HG03354 (cell line): ENCODE results near the gene TNFRSF19.
A peak's percentile ranks its signal among the peaks of the same experiment; 100 is the strongest.
"Not testable (repeated sequence)": the region's sequence is repeated elsewhere in the genome, so short reads cannot be mapped to it uniquely, and the experiment has no call there.

Experiments used
- ATAC-seq: cut with Tn5 transposase; IDR thresholded peaks from one replicate; pipeline ENCODE4 v1.9.1; 2021; ENCODE audit warnings: mild to moderate bottlenecking; ENCODE audit not compliant: unreplicated experiment, poor library complexity, severe bottlenecking

TNFRSF19 gene

DNA sequence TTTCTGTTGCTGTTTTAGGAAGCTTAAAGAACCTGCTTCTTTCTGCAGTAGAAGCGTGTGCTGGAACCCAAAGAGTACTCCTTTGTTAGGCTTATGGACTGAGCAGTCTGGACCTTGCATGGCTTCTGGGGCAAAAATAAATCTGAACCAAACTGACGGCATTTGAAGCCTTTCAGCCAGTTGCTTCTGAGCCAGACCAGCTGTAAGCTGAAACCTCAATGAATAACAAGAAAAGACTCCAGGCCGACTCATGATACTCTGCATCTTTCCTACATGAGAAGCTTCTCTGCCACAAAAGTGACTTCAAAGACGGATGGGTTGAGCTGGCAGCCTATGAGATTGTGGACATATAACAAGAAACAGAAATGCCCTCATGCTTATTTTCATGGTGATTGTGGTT, 103.1 kb downstream of the TNFRSF19 start:
- ATAC-seq, result no peak

DNA sequence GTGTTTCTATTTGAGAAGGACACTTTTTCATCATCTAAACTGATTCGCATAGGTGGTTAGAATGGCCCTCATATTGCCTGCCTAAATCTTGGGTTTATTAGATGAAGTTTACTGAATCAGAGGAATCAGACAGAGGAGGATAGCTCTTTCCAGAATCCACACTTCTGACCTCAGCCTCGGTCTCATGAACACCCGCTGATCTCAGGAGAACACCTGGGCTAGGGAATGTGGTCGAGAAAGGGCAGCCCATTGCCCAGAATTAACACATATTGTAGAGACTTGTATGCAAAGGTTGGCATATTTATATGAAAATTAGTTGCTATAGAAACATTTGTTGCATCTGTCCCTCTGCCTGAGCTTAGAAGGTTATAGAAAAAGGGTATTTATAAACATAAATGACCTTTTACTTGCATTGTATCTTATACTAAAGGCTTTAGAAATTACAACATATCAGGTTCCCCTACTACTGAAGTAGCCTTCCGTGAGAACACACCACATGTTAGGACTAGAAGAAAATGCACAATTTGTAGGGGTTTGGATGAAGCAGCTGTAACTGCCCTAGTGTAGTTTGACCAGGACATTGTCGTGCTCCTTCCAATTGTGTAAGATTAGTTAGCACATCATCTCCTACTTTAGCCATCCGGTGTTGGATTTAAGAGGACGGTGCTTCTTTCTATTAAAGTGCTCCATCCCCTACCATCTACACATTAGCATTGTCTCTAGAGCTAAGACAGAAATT, 103.8 kb downstream of the TNFRSF19 start:
- no peak for ATAC-seq

DNA sequence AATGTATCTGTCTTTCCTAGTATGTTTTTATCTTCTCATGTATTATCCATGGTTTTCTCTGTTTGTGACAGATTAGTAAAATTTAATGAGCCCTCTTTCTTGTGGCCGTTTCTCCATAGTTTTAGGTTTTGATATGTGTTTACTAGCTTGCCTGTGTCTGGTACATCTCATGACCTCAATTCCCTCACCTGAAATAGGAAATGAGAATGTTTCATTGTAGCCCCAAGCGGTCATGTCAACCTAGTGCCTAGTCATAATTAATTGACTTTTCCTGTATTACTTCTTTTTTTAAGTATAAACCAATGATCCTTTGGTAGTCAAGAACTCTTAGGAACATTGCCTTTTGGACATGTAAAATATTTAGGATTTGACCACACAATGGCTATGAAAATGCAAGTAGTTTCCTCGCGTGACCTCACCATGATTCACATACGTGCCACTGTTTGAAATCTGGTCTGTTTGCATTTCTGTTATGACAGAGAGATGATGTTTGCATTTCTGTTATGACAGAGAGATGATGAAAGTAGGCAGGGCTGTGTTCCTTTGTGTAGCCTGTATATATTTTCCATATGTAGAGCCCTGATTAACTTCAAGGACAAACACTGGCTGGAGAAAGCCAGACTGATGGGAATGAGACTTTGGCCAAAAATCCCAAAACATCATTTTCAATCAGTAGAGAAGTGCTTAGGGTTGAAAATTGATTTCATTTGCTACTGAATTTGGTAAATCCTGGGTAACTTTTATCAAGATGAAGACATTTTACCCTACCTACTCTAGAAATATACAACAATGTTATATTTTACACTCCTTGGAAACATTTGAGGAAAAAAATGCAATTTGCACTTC, 104.8 kb downstream of the TNFRSF19 start:
- no peak for ATAC-seq

DNA sequence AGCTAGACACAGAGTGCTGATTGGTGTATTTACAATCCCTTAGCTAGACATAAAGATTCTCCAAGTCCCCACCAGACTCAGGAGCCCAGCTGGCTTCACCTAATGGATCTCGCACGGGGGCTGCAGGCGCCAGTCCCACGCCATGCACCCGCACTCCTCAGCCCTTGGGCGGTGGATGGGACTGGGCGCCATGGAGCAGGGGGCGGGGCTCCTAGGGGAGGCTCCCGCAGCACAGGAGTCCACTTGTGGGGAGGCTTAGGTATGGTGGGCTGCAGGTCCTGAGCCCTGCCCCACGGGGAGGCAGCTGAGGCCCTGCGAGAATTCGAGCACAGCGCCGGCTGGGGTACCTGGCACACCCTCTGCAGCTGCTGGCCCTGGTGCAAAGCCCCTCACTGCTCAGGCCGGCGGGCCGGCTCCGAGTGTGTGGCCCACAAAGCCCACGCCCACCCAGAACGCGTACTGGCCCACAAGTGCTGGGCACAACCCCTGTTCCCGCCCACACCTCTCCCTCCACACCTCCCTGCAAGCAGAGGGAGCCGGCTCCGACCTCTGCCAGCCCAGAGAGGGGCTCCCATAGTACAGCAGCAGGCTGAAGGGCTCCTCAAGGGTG, 107.6 kb downstream of the TNFRSF19 start:
- ATAC-seq, result not testable (repeated sequence)

DNA sequence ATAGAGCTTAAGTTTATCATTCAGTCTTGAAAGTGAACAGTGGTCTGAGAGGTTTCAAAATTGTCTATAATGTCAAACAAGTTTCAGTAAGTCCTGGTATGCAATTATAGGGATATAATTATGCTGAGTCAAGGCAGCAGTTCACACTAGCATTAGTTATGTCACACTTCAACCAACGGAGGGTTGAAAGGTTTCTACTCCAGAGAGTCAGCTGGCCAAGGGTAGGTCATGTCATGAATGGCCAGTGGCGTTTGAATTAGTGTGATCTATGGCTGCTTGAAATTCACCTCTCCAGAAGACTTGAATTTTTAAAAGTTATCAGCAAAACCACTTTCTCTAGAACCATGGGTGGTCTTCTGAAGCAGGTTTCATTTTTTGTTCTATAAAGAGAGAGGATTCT, 108.6 kb downstream of the TNFRSF19 start:
- no peak for ATAC-seq

DNA sequence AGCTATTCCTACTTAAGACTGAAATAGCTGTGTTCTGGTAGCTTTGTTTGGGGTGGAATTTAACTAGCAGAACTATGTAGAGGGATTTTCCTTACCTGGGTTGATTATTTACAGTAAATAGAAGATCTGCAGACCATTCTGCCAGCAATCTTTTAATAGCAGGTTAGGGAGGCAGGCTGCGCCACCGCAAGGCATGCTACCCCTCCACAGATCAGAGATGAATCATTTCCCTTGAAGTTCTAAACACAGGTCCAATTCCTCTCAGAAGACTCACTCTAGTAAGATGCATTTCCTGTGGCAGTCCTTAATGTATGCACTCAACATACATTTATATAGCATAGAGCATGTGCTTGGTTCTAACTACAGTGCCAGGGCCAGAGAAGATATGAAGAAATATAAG, 109.0 kb downstream of the TNFRSF19 start:
- no peak for ATAC-seq

DNA sequence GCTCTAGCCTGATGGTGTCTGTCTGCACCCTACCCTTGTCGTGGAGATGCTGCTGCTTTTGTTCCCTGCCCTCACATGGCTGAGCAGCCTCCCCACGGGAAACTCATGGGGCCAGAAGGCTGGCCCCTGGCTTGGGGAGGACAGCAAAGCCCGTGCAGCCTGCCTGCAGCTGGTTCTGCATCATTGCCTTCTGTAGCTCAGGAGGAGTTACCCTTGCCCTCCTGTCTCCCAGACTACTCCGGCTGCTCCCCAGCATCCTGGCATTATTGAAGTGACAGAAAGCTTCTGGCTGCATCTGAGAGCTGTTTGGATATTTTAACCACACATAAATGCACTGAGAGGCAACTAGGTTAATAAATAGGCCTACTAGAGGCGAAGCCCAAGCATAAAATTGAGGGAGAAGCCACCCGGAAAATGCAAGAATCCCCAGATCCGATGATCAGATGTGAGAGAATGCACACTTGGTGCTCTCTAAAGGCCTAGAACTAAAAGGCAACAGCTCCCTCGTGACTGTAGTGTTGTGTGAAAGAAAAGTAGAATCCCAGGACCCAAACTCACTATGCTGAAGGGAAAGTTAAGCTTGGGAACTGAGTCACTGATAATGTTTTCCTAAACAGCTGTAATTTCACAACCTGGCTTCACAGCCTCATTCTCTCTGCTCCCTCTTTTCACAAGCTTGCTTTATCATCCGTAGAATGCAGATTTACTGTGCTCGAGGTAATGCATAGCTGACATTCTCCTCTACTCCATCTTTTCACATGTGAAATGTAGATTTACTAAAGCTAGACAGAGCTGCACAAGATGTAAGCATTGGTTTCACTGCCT, 110.8 kb downstream of the TNFRSF19 start:
- ATAC-seq, result no peak

DNA sequence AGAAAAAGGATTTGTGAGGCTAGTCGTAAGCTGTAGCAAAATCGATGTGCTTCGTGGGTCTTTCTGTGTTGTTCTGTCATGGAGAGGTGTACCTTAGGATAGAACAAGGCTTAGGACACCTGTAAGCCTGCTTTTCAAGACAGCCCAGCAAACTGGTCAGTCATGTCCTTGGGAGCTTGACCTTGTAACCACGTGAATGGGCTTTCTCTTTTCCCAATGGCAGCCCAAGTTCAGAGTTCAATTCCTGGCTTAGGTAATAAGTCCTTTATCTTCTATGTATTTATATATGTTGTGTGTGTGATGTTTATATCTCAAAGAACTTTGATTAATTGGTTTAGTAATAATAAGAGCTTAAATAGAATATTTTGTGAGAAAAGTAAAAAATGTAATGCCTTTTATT, 112.9 kb downstream of the TNFRSF19 start:
- ATAC-seq, result no peak

DNA sequence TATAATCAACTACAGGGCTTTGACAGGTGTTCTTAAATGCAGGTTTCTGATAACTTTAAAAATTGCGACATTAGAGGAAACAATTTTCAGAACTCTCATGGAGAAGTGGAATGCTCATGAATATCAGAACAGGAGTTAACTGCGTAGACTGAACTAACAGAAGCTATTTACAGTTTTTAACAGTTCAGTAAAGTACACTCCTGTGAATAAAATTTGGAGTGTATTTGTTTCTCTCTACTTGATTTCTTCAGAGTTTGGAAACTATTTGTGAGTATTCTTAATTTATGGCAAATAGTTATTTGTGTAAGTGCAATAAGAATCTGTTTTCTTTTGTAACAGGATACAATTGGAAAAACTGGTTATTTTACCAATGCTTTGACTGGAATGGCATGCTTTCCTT, 114.4 kb downstream of the TNFRSF19 start:
- no peak for ATAC-seq

DNA sequence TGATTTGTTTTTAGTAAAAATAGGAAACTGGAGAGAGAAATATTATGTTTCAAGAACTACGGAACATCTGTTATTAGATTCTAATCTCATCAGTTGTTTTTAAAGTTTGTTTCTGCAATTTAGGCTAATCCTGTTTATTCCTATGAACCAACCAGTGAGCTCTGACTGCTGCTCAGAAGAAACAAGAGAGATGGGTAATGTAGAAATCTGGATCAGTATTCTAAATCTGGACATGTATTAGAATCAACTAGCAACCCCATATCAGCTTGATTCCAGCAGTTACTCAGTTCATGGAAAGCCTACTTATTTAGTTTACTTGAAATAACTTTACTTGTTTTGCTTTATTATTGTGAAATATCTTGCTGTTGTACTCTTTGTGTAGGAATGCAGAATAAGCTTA, 115.2 kb downstream of the TNFRSF19 start:
- ATAC-seq, result no peak

DNA sequence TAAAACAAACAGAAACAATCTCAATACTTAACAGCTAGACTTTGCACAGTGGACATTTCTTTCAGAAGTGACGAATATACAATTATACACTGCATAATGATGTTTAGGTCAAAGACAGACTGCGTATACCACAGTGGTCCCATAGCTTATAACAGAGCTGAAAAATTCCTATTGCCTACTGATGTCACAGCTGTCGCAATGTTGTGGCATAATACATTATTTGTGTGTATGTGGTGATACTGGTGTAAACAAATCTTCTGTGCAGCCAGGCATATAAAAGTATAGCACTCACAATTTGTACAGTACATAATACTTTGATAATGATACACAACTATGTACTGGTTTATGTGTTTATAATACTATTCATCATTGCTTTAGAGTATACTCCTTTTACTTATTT, 116.7 kb downstream of the TNFRSF19 start:
- no peak for ATAC-seq

DNA sequence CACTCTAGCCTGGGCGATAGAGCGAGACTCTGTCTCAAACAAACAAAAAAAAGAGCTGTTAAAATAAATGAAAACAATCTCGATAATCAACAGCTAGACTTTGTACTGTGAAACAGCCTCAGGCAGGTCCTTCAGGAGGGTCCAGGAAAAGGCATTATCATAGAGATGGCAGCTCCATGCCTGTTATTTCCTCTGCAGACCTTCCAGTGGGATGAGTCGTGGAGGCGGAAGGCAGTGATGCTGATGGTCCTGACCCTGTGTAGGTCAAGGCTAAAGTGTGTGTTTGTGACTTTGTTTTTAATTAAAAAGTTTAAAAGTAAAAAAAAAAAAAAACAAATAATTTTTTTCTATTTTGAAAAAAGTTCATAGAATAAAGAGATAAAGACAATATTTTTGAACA, 117.4 kb downstream of the TNFRSF19 start:
- ATAC-seq, result no peak

DNA sequence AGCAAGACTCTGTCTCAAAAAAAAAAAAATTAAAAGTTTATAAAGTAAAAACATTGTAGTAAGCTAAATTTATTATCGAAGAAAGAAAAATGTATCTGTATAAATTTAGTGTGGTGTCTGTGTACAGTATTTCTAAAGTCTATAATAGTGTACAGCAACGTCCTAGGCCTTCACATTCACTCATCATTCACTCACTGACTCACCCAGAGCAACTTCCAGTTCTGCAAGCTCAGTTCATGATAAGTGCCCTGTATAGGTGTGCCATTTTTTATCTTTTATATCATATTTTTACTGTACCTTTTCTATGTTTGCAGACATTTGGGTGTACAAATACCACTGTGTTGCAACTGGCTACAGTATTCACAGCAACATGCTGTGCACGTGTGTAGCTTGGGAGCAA, 118.1 kb downstream of the TNFRSF19 start:
- no peak for ATAC-seq

DNA sequence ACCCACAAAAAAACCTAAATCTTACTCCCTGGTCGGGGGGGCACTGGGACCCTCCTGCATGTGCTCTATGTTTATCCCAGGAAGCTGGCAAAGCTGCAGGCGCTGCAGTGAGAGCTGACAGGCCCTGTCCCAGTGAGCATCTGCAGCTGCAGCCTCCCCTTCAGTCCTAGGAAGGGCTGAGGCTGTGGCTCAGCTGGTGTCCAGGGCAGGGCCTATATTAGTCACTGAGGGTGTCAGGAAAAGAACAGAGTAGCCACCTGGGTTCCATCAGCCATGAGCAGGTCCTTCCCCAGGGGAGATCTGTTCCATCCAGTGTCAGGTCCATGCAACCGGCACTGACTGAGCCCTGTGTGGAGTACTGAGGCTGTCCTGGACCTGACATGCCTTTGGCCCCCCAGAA, 120.5 kb downstream of the TNFRSF19 start:
- ATAC-seq, result no peak

DNA sequence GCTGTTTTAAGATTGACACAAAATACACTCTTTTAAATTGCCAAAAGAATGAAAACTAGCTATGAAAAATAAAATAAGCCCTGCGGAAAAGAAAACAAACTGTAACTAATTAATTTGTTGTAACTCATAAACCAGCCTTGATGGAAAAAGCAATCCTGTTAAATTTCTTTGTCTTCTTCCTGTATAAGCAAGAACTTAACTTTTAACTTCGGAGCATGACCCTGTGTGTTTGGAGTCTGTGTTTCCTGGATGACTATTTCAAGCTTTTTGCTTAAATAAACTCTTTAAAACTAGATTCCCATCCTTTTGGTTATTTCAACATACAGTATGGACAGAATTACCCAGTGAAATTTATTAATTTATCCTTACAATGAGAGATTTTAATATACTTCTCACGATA, 122.6 kb downstream of the TNFRSF19 start:
- no peak for ATAC-seq

DNA sequence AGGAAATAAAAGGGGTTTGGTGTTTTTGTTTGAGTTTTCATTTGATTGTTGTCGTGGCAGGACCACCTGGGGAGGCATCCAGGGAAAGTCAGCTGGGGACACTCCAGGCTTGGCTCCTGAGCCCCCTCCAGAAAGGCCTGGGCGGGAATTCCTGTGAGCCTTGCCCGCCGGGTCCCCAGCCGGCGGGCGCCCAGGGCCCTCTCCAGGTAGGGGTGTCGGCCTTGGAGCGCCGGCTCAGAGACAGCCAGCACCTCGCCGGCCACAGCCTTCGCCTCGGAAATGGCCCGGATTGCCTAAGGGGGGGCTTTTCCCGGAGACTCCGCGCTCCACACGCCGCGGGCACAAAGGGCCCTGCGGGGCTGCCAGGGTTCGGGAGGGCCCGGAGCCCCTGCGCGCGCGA, 125.0 kb downstream of the TNFRSF19 start:
- ATAC-seq, result no peak

DNA sequence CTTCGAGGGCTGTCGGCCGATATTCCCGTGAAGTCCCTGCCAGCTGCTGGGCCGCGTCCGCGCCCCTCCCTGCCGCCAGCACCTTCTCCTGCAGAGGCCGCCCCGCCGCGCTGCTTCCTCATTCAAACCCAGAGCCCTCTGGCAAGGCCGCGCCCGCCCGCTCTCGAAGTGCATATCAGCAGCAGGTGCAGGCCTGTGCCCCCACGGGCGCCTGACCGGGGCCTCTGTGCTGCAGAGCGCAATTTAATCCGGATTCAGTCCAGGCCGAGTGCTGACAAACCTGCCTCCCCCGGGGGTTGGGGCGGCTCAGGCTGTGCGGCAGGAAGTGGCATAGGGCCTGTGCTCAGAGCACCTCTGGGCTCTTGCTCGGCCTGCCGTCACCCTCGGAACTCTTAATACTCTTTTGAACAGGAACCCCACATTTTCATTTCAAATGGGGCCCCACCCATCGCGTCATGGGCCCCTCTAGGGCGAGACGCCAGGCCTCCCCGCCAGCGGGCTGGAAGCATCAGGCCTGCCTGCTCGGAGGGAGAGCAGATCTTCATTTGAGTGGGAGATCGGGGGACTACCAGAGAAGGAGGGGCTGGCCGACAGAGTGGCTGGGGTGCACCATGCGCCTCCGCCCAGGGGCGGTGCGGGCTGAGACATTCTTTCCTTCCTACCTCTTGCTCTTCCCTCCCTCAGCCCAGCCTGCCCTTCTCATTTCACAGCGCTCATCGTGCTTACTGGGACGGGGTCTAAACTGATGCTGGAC, 125.7 kb downstream of the TNFRSF19 start:
- peak; percentile 96 for ATAC-seq

DNA sequence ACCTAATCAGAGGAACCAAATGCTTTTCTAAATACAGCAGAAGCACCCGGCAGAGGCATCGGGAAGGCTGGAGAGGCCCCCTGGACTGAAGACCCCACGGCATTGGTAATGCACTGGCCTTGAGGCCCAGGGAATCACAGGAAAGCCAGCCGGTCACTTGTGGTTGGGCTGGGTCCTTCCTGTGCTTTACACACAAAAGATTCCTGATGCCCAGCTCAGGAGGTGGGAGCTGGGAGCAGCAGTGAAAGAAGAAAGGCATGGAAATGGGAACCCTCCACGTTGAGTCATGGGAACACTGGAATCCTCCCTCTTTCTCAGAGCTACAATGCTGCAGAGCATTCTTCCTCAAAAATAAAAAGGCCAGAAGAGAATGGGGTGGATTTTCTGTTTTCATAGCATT, 126.4 kb downstream of the TNFRSF19 start:
- no peak for ATAC-seq

DNA sequence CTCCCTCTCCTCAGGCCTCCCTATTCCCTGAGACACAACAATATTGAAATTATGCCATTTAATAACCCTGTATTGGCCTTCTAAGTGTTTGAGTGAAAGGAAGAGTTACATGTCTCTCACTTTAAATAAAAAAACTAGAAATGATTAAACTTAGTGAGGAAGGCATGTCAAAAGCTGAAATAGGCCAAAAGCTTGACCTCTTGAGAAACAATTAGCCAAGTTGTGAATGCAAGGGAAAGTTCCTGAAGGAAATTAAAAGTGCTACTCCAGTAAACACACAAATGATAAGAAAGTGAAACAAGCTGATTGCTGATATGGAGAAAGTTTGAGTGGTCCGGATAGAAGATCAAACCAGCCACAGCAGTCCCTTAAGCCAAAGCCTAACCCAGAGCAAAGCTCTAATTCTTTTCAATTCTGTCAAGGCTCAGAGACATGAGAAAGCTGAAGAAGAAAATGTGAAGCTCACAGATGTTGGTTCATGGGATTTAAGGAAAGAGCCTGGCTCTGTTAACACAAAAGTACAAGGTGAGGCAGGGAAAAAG, 127.6 kb downstream of the TNFRSF19 start:
- ATAC-seq, result no peak
